Thoracic aorta (tissue), 2 donors: ENCODE data around the gene VSTM4. TPM values are rescaled to one million over a fixed set of nuclear protein-coding genes. Genes with fewer than 3 reads are reported as not detected.

Experiments used
- ATAC-seq: fragments of 150-250 bp; one replicate; pipeline ENCODE4 v1.8.0; 2017; ENCODE audit warnings: low read depth; ENCODE audit not compliant: insufficient number of reproducible peaks, low FRiP score
- DNase-seq: peaks from one replicate; pipeline ENCODE4 v3.0.0-alpha.2; 2020; ENCODE audit warnings: low spot score
- H3K27ac ChIP-seq, 2 donors: fragments of 200-600 bp; sonication (generic); 1 replicate in 1 of 2; 2 replicates in 1 of 2; pipeline ENCODE4 v1.5.1; 2016; ENCODE audit warnings: mild to moderate bottlenecking in 2 of 2, moderate library complexity in 2 of 2
- H3K27me3 ChIP-seq: fragments of 200-600 bp; sonication (generic); replicated peaks from 2 replicates; pipeline ENCODE4 v1.6.0; 2016; ENCODE audit warnings: mild to moderate bottlenecking; ENCODE audit not compliant: insufficient read depth
- H3K36me3 ChIP-seq: fragments of 200-600 bp; sonication (generic); one replicate; pipeline ENCODE4 v1.5.1; 2016
- H3K4me1 ChIP-seq, 2 donors: fragments of 200-600 bp; sonication (generic); 1 replicate in 1 of 2; 2 replicates in 1 of 2; pipeline versions ENCODE4 v1.5.1 to v1.6.0; 2016; ENCODE audit warnings: low read depth in 2 of 2, mild to moderate bottlenecking in 1 of 2; ENCODE audit not compliant: control insufficient read depth in 1 of 2
- H3K4me3 ChIP-seq: fragments of 200-600 bp; sonication (generic); 2 replicates; pipeline ENCODE4 v1.5.1; 2016; ENCODE audit warnings: mild to moderate bottlenecking
- H3K9me3 ChIP-seq: fragments of 200-600 bp; sonication (generic); 2 replicates; pipeline ENCODE4 v1.5.1; 2016
- total RNA-seq, 2 donors: library from RNA; depleted of rRNA; stranded (reverse); fragments of >200 nt; gene quantifications; one replicate each; pipeline versions ENCODE4 v1.1.0 to v1.2.3, GENCODE V29; 2016
- TF ChIP-seq, protein P1 (sequence below): fragments of 200-600 bp; sonication (generic); IDR thresholded peaks from one replicate; pipeline ENCODE4 v1.5.1; 2019; ENCODE audit warnings: antibody characterized with exemption

Gene VSTM4
- total RNA-seq, 2 donors from 2014 or later, result 24.4 to 46.4 TPM

DNA sequence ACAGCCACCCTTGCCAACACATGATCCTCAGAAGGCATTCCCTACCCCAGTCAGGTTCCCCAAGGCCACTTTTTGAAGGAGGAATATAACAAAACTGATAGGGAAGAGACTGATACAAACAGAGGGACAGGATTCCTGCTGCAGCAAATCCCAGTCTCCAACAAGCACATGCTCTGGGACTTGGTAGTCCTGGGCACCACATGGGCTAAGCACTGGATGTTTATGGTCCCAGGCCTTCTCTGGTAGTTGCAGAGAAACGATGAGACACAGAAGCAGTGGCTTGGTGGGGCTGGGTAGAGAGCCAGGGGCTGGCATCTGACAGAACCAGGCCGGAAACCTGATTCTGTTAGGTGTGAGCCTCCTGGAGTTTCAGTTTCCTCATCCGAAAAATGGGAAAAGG is 3.2 kb downstream of the VSTM4 start:
- DNase-seq, result no peak
- H3K4me1 ChIP-seq, result peaks cover 34 to 82% of the 10 kb centered on the region in 2 donors
- TF ChIP-seq, protein P1, sequence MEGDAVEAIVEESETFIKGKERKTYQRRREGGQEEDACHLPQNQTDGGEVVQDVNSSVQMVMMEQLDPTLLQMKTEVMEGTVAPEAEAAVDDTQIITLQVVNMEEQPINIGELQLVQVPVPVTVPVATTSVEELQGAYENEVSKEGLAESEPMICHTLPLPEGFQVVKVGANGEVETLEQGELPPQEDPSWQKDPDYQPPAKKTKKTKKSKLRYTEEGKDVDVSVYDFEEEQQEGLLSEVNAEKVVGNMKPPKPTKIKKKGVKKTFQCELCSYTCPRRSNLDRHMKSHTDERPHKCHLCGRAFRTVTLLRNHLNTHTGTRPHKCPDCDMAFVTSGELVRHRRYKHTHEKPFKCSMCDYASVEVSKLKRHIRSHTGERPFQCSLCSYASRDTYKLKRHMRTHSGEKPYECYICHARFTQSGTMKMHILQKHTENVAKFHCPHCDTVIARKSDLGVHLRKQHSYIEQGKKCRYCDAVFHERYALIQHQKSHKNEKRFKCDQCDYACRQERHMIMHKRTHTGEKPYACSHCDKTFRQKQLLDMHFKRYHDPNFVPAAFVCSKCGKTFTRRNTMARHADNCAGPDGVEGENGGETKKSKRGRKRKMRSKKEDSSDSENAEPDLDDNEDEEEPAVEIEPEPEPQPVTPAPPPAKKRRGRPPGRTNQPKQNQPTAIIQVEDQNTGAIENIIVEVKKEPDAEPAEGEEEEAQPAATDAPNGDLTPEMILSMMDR, result no peak
- peak overlapping the region in 1 of 2 donors; percentile 69 for H3K27ac ChIP-seq
- H3K36me3 ChIP-seq, result no peaks in the 10 kb centered on the region
- ATAC-seq, result no peak
- no peaks in the 10 kb centered on the region for H3K27me3 ChIP-seq
- no peak overlapping the region for H3K4me3 ChIP-seq
- H3K9me3 ChIP-seq, result no peaks in the 10 kb centered on the region

DNA sequence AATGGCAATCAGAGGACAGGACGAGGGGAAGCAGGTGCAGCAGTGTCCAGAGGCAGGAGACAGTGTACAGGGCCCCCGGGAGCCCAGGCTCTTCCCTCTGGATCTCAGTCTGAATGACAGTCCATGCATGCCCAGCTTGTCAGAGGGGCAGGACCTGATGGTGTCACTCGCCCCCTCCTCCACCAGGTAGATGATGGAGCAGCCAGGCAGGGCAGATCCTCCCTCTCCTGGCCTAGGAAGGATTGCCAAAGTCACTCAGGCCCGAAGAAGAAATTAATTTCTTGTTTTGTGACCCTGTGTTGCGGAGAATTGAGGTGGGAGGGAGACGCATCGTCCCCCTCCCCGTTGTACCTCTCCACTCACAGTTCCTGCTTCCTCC is 4.0 kb downstream of the VSTM4 start:
- peak overlapping the region; percentile 46 to 69 for H3K27ac ChIP-seq
- TF ChIP-seq, protein P1, result no peak

DNA sequence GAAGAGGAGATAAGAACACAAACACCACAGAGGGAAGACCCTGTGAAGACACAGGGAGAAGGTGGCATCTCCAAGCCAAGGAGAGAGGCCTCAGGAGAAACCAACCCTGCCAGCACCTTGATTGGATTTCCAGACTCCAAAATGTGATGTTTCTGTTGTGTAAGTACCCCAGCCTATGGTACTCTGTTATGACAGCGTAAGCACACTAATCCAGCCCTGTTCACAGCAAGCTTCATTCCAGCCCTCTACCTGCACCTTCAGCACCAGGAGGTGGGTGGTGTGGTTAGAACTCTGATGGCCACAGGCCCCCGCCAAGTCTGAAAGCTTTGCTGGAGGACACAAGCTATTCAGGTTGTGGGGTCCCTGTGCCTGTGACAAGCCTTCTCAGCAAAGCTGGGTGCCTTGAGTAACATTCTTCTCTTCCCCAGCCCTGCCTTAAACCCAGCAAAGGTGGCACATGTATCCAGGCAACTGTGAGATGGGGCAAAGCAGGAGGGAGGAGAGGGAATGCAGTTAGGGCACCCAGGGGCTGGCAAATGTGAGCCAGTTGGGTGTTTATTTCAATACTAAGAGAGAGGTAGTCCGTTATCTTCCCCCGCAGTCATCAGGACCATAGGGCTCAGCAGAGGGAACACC is 4.5 kb downstream of the VSTM4 start:
- Histone ChIP-seq H3K27ac (peak overlapping the region; percentile 46 to 69), H3K36me3 (no peaks in the 10 kb centered on the region), H3K9me3 (no peaks in the 10 kb centered on the region), H3K4me1 (peaks cover 47 to 87% of the 10 kb centered on the region in 2 donors), H3K27me3 (no peaks in the 10 kb centered on the region), H3K4me3 (no peak overlapping the region)
- ATAC-seq (no peak), DNase-seq (no peak)
- TF ChIP-seq, protein P1, result no peak

More for the DNA sequence above, 4.0 kb downstream of the VSTM4 start:
- DNase-seq (no peak), ATAC-seq (no peak)
- Histone ChIP-seq H3K9me3 (no peaks in the 10 kb centered on the region), H3K4me3 (no peak overlapping the region), H3K27me3 (no peaks in the 10 kb centered on the region), H3K36me3 (no peaks in the 10 kb centered on the region), H3K4me1 (peaks cover 42 to 83% of the 10 kb centered on the region in 2 donors)

DNA sequence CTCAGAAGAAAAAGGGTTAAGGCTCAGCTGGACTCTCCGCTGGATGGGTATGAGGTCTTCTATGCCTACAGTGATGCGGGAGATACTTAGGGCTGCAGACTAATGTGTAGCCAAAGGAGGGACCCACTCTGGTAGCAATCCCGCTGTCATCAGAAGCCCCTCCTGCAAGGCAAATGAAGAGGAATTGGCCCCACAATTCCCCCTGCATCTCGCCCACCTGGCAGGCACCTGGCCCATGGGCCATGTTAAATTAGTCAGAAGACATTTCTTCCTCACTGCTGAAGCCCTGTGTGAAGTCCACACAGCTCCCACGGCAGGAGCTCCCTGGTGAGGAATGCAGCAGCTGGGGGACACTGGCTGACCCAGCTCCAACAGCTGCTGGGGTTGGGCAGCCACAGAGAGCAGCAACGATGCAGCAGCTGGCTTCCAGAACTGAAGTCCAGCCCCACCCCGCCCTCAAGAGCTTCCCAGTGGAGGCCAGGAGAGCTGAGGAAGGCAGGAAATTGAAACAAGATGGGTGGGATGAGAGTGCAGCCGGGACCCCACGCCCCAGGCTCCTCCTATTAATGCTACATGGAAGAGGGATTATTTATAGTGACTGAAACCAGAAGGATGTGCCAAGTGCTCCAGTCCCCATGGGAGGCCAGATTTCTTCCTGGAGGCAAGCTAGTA is 5.5 kb downstream of the VSTM4 start:
- ATAC-seq, result no peak
- DNase-seq, result no peak
- Histone ChIP-seq H3K4me3 (peak overlapping the region; percentile 44), H3K36me3 (no peaks in the 10 kb centered on the region), H3K4me1 (peaks cover 56 to 97% of the 10 kb centered on the region in 2 donors), H3K27ac (peak overlapping the region; percentile 46 to 69), H3K27me3 (no peaks in the 10 kb centered on the region), H3K9me3 (no peaks in the 10 kb centered on the region)
- TF ChIP-seq, protein P1, result no peak

DNA sequence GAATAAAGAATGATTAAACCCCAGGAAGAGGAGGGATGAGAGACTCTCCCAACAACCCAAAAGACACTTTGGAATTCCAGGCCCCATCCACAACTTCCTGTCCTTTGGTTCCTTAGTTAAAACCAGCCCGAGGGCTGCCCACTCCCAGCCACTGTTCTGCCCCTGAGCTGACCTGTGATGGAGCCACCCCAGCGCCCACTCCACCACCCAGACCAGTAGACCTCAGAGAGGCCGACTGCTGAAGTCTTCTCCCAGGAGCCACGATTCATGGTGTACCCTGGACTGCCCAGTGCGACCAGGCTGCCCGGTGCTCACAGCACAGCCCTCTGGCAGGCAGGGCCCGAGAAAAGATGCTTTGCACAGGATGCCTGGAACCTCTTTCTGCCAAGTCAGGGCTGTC is 6.7 kb downstream of the VSTM4 start:
- ATAC-seq (no peak), DNase-seq (no peak)
- TF ChIP-seq, protein P1, result no peak
- peaks cover 57 to 100% of the 10 kb centered on the region in 2 donors for H3K4me1 ChIP-seq
- no peaks in the 10 kb centered on the region for H3K27me3 ChIP-seq
- H3K9me3 ChIP-seq, result no peaks in the 10 kb centered on the region
- H3K27ac ChIP-seq, result peak overlapping the region; percentile 46 to 69
- no peak overlapping the region for H3K4me3 ChIP-seq
- H3K36me3 ChIP-seq, result no peaks in the 10 kb centered on the region
